Hepatocyte (in vitro differentiated cells): ENCODE results near the gene GLRA2.

ENCODE experiments used
- EZH2 ChIP-seq: fragments of 200-600 bp; sonication (generic); IDR thresholded peaks from 2 replicates; pipeline ENCODE4 v1.6.1; 2016; ENCODE audit warnings: antibody characterized with exemption, mild to moderate bottlenecking, borderline replicate concordance
- EZH2phosphoT487 ChIP-seq: fragments of 200-600 bp; sonication (generic); IDR thresholded peaks from one replicate; pipeline ENCODE4 v1.6.1; 2018; ENCODE audit warnings: antibody characterized with exemption, mild to moderate bottlenecking, low read depth, moderate library complexity; ENCODE audit not compliant: unreplicated experiment, severe bottlenecking
- TF ChIP-seq, protein P1 (sequence below): fragments of 200-600 bp; sonication (generic); IDR thresholded peaks from 2 replicates; pipeline ENCODE4 v1.5.1; 2016; ENCODE audit warnings: antibody characterized with exemption, mild to moderate bottlenecking; ENCODE audit not compliant: poor library complexity

DNA sequence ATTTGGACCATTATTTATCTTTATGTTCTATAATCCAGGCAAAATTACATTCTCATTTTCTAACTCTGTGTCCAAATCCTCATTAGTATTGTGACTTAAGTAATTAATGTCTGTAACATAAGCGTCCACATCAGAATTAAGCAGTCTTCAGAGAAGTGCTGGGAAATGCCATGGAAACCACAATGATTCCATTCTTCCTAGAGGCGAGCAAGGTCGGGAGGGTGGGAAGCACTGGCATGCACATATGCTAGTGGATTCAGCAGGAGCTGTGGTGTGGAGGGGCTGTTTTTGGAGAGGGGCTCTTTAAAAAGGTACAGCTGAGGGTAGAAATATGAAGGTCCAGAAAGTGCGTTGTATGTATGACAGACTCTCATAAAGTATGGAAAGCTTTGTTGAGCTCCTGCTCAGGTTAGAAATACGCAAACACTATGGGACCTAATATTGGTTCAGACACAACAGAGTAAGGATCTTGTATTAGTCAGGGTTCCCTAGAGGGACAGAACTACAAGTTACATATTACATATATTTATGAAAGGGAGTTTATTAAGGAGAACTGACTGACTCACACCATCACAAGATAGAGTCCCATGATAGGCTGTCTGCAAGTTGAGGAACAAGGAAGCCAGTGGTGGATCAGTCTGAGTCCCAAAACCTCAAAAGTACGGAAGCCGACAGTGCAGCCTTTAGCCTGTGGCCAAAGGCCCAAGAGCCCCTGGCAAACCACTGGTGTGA is 61.5 kb downstream of the GLRA2 start:
- TF ChIP-seq, protein P1, sequence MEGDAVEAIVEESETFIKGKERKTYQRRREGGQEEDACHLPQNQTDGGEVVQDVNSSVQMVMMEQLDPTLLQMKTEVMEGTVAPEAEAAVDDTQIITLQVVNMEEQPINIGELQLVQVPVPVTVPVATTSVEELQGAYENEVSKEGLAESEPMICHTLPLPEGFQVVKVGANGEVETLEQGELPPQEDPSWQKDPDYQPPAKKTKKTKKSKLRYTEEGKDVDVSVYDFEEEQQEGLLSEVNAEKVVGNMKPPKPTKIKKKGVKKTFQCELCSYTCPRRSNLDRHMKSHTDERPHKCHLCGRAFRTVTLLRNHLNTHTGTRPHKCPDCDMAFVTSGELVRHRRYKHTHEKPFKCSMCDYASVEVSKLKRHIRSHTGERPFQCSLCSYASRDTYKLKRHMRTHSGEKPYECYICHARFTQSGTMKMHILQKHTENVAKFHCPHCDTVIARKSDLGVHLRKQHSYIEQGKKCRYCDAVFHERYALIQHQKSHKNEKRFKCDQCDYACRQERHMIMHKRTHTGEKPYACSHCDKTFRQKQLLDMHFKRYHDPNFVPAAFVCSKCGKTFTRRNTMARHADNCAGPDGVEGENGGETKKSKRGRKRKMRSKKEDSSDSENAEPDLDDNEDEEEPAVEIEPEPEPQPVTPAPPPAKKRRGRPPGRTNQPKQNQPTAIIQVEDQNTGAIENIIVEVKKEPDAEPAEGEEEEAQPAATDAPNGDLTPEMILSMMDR: no peak
- TF ChIP-seq EZH2 (no peak), EZH2phosphoT487 (no peak)
